ENCODE data around the gene PTPN7. TPM values are rescaled to one million over a fixed set of nuclear protein-coding genes. Genes with fewer than 3 reads are reported as not detected.

Gene PTPN7
- total RNA-seq, 2 donors from 2014 or later = 2.0 to 2.9 TPM

GRCh38 chr1:202158810-202159533 is 1.4 kb downstream of the PTPN7 start:
- no peak overlapping the region for H3K27ac ChIP-seq
- TF ChIP-seq CTCF (IDR thresholded peaks at IDR 0.05) = no peak
- intact Hi-C loops (cut with DNase I) = no loop called here
- H3K9ac ChIP-seq (ENCODE audit: low read depth in 2 of 2, low read length in 2 of 2) = peak overlapping the region; percentile 29 to 35
- peaks cover 3% of the 10 kb centered on the region for H3K4me1 ChIP-seq
- no peak for DNase-seq
- H3K4me3 ChIP-seq = peak overlapping the region; percentile 35
- no peaks in the 10 kb centered on the region for H3K27me3 ChIP-seq
- no peaks in the 10 kb centered on the region for H3K36me3 ChIP-seq
- no peaks in the 10 kb centered on the region for H3K9me3 ChIP-seq

- no peaks in the 10 kb centered on the region for H3K9me3 ChIP-seq
- DNase-seq = no peak
- no peak overlapping the region for H3K27ac ChIP-seq
- intact Hi-C loops (cut with DNase I) = no loop called here
- peaks cover 3% of the 10 kb centered on the region for H3K4me1 ChIP-seq
- H3K36me3 ChIP-seq = no peaks in the 10 kb centered on the region
- no peaks in the 10 kb centered on the region for H3K27me3 ChIP-seq
- H3K9ac ChIP-seq (ENCODE audit: low read depth in 2 of 2, low read length in 2 of 2) = no peak overlapping the region
- no peak for TF ChIP-seq CTCF (IDR thresholded peaks at IDR 0.05)
- no peak overlapping the region for H3K4me3 ChIP-seq
Observed at GRCh38 chr1:202157945-202158344, 2.5 kb downstream of the PTPN7 start.

GRCh38 chr1:202156590-202156989 is 3.8 kb downstream of the PTPN7 start:
- Histone ChIP-seq H3K27me3 (no peaks in the 10 kb centered on the region), H3K27ac (no peak overlapping the region), H3K4me3 (no peak overlapping the region), H3K36me3 (no peaks in the 10 kb centered on the region), H3K4me1 (peaks cover 3% of the 10 kb centered on the region), H3K9me3 (no peaks in the 10 kb centered on the region), H3K9ac (ENCODE audit: low read depth in 2 of 2, low read length in 2 of 2) (no peak overlapping the region)
- intact Hi-C loops (cut with DNase I) = no loop called here
- no peak for TF ChIP-seq CTCF (IDR thresholded peaks at IDR 0.05)
- DNase-seq = no peak

GRCh38 chr1:202155478-202156021 is 4.9 kb downstream of the PTPN7 start:
- DNase-seq = peak; percentile 72

More at GRCh38 chr1:202155478-202156021, 4.9 kb downstream of the PTPN7 start:
- Histone ChIP-seq H3K27me3 (no peaks in the 10 kb centered on the region), H3K27ac (no peak overlapping the region), H3K9me3 (no peaks in the 10 kb centered on the region), H3K4me1 (peaks cover 3% of the 10 kb centered on the region), H3K4me3 (no peak overlapping the region), H3K9ac (ENCODE audit: low read depth in 2 of 2, low read length in 2 of 2) (no peak overlapping the region), H3K36me3 (no peaks in the 10 kb centered on the region)
- intact Hi-C loops (cut with DNase I) = no loop called here
- TF ChIP-seq CTCF (IDR thresholded peaks at IDR 0.05) = no peak
